Liver (tissue), 9 donors: ENCODE results near the gene LILRA1. TPM values are rescaled to one million over a fixed set of nuclear protein-coding genes. Genes with fewer than 3 reads are reported as not detected.

Experiments used
- DNase-seq: peaks from one replicate; pipeline ENCODE4 v3.0.0-alpha.2; 2017; ENCODE audit warnings: low spot score
- H3K27ac ChIP-seq, 2 donors: one replicate each; pipeline ENCODE4 v1.7.0; 2013; ENCODE audit warnings: inconsistent platforms in 2 of 2, low read length in 2 of 2, control low read depth in 1 of 2, low read depth in 1 of 2, mild to moderate bottlenecking in 1 of 2
- H3K27me3 ChIP-seq, 4 donors: one replicate each; pipeline versions ENCODE4 v1.6.1 to v1.7.0; 2013; ENCODE audit warnings: low read length in 3 of 4, inconsistent platforms in 1 of 4, mild to moderate bottlenecking in 1 of 4, moderate library complexity in 1 of 4; ENCODE audit not compliant: control insufficient read depth in 4 of 4, insufficient read depth in 4 of 4
- H3K36me3 ChIP-seq, 4 donors: one replicate each; pipeline versions ENCODE4 v1.6.1 to v1.7.0; 2013; ENCODE audit warnings: low read length in 3 of 4, mild to moderate bottlenecking in 3 of 4, low read depth in 1 of 4, moderate library complexity in 1 of 4; ENCODE audit not compliant: control insufficient read depth in 4 of 4, insufficient read depth in 3 of 4
- H3K4me1 ChIP-seq, 4 donors: one replicate each; pipeline versions ENCODE4 v1.6.1 to v1.7.0; 2013; ENCODE audit warnings: low read length in 3 of 4, mild to moderate bottlenecking in 3 of 4, moderate library complexity in 1 of 4; ENCODE audit not compliant: control insufficient read depth in 4 of 4, insufficient read depth in 4 of 4
- H3K4me3 ChIP-seq, 3 donors: one replicate each; pipeline versions ENCODE4 v1.6.1 to v1.7.0; 2013; ENCODE audit warnings: low read length in 3 of 3, control low read depth in 1 of 3, low read depth in 1 of 3, mild to moderate bottlenecking in 1 of 3
- H3K9ac ChIP-seq, 2 donors: one replicate each; pipeline ENCODE4 v1.7.0; 2013; ENCODE audit warnings: low read length in 2 of 2, mild to moderate bottlenecking in 2 of 2, moderate library complexity in 2 of 2, control low read depth in 1 of 2, low read depth in 1 of 2
- H3K9me3 ChIP-seq, 4 donors: one replicate each; pipeline versions ENCODE4 v1.6.1 to v1.7.0; 2013; ENCODE audit warnings: low read length in 3 of 4; ENCODE audit not compliant: control insufficient read depth in 4 of 4
- EGR1 ChIP-seq, 2 donors: IDR thresholded peaks; 2 replicates each; pipeline ENCODE4 v1.6.1; 2016 to 2018; ENCODE audit warnings: antibody characterized with exemption in 2 of 2, low read depth in 2 of 2
- FOXA1 ChIP-seq: IDR thresholded peaks from 2 replicates; pipeline ENCODE4 v1.6.1; 2016; ENCODE audit warnings: antibody characterized with exemption
- FOXA2 ChIP-seq: IDR thresholded peaks from 2 replicates; pipeline ENCODE4 v1.6.1; 2016; ENCODE audit warnings: antibody characterized with exemption
- GABPA ChIP-seq, 2 donors: IDR thresholded peaks in 1 of 2; conservative IDR thresholded peaks in 1 of 2; 2 replicates each; pipeline ENCODE4 v1.6.1; 2016; ENCODE audit warnings: antibody characterized with exemption in 2 of 2, mild to moderate bottlenecking in 1 of 2, moderate library complexity in 1 of 2
- HNF4A ChIP-seq, 2 donors: conservative IDR thresholded peaks; 2 replicates each; pipeline ENCODE4 v1.6.1; 2016; ENCODE audit warnings: antibody characterized with exemption in 2 of 2, mild to moderate bottlenecking in 2 of 2
- HNF4G ChIP-seq: IDR thresholded peaks from 2 replicates; pipeline ENCODE4 v1.6.1; 2016; ENCODE audit warnings: antibody characterized with exemption
- JUND ChIP-seq, 2 donors: IDR thresholded peaks; 2 replicates each; pipeline ENCODE4 v1.6.1; 2016; ENCODE audit warnings: antibody characterized with exemption in 2 of 2
- NR2F2 ChIP-seq: IDR thresholded peaks from 2 replicates; pipeline ENCODE4 v1.6.1; 2016; ENCODE audit warnings: antibody characterized with exemption
- RAD21 ChIP-seq, 2 donors: IDR thresholded peaks; 2 replicates each; pipeline ENCODE4 v1.6.1; 2016; ENCODE audit warnings: antibody characterized with exemption in 2 of 2, mild to moderate bottlenecking in 2 of 2
- RXRA ChIP-seq, 2 donors: IDR thresholded peaks; 2 replicates each; pipeline ENCODE4 v1.6.1; 2017 to 2018; ENCODE audit warnings: antibody characterized with exemption in 2 of 2, mild to moderate bottlenecking in 1 of 2
- SP1 ChIP-seq: IDR thresholded peaks from 2 replicates; pipeline ENCODE4 v1.6.1; 2018; ENCODE audit warnings: antibody characterized with exemption, mild to moderate bottlenecking
- TAF1 ChIP-seq: conservative IDR thresholded peaks from 2 replicates; pipeline ENCODE4 v1.6.1; 2016; ENCODE audit warnings: antibody characterized with exemption, mild to moderate bottlenecking
- YY1 ChIP-seq: IDR thresholded peaks from 2 replicates; pipeline ENCODE4 v1.6.1; 2016; ENCODE audit warnings: antibody characterized with exemption, mild to moderate bottlenecking
- WGBS: extraction: QIAGEN DNeasy Blood & Tissue Kit; methylation state at CpG from one replicate; pipeline ENCODE4 v1.1.7; 2013; 5-methylcytosine and 5-hydroxymethylcytosine counted together
- polyA plus RNA-seq, 2 donors: library from polyadenylated mRNA; stranded (reverse) in 1 of 2; unstranded in 1 of 2; fragments of 200-250 nt in 1 of 2; fragments of >200 nt in 1 of 2; fragmentation: Nextera tagmentation in 1 of 2; extraction: Ambion mirVana in 1 of 2; gene quantifications; one replicate each; pipeline versions ENCODE4 v1.2.1 to v1.2.3, GENCODE V29; 2013 to 2015
- total RNA-seq, 2 donors: library from RNA; depleted of rRNA; stranded (reverse); fragments of >200 nt; gene quantifications; one replicate each; pipeline ENCODE4 v1.2.3, GENCODE V29; 2014
- TF ChIP-seq, protein P1 (sequence below): fragments of 150-350 bp; IDR thresholded peaks from 2 replicates; pipeline ENCODE4 v1.5.1; 2017; ENCODE audit warnings: improper control_type of control experiment, low read depth, low read length; ENCODE audit not compliant: missing input control
- TF ChIP-seq, protein P2 (sequence below): IDR thresholded peaks from 2 replicates; pipeline ENCODE4 v1.6.1; 2016; ENCODE audit warnings: antibody characterized with exemption
- TF ChIP-seq, protein P3 (sequence below): IDR thresholded peaks from 2 replicates; pipeline ENCODE4 v1.6.1; 2016; ENCODE audit warnings: antibody characterized with exemption
- TF ChIP-seq, protein P4 (sequence below): IDR thresholded peaks from 2 replicates; pipeline ENCODE4 v1.6.1; 2016; ENCODE audit warnings: antibody characterized with exemption
- TF ChIP-seq, protein P5 (sequence below): IDR thresholded peaks from 2 replicates; pipeline ENCODE4 v1.6.1; 2016; ENCODE audit warnings: antibody characterized with exemption, mild to moderate bottlenecking
- donor health status: healthy.
- donor health status: healthy.
- donor health status: healthy.
- donor health status: healthy.
- donor health status: healthy.

LILRA1 gene
- total and polyA plus RNA-seq, 4 donors, result 0.43 to 2.1 (median 1.2) TPM

DNA sequence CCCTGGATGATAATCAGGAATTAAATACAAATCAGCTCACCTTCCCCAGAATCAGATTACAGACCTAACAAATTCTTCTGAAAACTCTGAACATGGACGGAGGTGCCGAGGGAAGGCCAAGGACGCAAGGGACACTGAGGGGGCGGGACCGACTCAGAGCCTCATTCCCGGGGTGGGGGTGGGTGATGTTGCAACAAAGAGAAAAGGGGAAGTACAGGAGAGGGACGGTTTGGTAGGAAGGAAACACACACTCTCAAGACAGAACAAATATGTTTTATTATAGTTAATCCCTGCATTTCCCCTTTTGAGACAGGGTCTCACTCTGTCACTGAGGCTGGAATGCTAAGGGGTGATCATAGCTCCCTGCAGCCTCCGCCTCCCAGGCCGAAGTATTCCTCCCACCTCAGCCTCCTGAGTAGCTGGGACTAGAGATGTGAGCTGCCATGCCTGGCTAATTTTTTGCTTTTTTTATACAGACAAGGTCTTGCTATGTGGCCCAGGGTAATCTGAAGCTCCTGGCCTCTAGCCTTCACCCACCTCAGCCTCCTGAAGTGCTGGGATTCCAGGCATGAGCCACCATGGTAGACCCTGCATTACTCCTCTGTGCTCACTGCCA is 20.6 kb upstream of the LILRA1 start:
- Histone ChIP-seq H3K9me3 (no peaks in the 10 kb centered on the region), H3K36me3 (no peaks in the 10 kb centered on the region), H3K4me3 (no peak overlapping the region), H3K4me1 (no peaks in the 10 kb centered on the region), H3K27ac (peak overlapping the region; percentile 20 to 59), H3K9ac (no peak overlapping the region), H3K27me3 (no peaks in the 10 kb centered on the region)
- DNase-seq, result no peak
- TF ChIP-seq, protein P1, sequence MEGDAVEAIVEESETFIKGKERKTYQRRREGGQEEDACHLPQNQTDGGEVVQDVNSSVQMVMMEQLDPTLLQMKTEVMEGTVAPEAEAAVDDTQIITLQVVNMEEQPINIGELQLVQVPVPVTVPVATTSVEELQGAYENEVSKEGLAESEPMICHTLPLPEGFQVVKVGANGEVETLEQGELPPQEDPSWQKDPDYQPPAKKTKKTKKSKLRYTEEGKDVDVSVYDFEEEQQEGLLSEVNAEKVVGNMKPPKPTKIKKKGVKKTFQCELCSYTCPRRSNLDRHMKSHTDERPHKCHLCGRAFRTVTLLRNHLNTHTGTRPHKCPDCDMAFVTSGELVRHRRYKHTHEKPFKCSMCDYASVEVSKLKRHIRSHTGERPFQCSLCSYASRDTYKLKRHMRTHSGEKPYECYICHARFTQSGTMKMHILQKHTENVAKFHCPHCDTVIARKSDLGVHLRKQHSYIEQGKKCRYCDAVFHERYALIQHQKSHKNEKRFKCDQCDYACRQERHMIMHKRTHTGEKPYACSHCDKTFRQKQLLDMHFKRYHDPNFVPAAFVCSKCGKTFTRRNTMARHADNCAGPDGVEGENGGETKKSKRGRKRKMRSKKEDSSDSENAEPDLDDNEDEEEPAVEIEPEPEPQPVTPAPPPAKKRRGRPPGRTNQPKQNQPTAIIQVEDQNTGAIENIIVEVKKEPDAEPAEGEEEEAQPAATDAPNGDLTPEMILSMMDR, result no peak
- TF ChIP-seq YY1, result no peak
- no peak for TF ChIP-seq FOXA1
- no peak for TF ChIP-seq GABPA (IDR thresholded peaks at IDR 0.05 in 1 of 2, conservative IDR thresholded peaks at IDR 0.05 in 1 of 2)
- TF ChIP-seq, protein P2, sequence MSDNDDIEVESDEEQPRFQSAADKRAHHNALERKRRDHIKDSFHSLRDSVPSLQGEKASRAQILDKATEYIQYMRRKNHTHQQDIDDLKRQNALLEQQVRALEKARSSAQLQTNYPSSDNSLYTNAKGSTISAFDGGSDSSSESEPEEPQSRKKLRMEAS, result no peak
- TF ChIP-seq RAD21 (IDR thresholded peaks at IDR 0.05), result no peak
- TF ChIP-seq FOXA2, result no peak
- TF ChIP-seq HNF4A (conservative IDR thresholded peaks at IDR 0.05), result no peak
- TF ChIP-seq NR2F2, result no peak
- TF ChIP-seq, protein P3, sequence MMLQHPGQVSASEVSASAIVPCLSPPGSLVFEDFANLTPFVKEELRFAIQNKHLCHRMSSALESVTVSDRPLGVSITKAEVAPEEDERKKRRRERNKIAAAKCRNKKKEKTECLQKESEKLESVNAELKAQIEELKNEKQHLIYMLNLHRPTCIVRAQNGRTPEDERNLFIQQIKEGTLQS, result no peak
- no peak for TF ChIP-seq TAF1
- TF ChIP-seq JUND (IDR thresholded peaks at IDR 0.05), result no peak
- TF ChIP-seq, protein P4, sequence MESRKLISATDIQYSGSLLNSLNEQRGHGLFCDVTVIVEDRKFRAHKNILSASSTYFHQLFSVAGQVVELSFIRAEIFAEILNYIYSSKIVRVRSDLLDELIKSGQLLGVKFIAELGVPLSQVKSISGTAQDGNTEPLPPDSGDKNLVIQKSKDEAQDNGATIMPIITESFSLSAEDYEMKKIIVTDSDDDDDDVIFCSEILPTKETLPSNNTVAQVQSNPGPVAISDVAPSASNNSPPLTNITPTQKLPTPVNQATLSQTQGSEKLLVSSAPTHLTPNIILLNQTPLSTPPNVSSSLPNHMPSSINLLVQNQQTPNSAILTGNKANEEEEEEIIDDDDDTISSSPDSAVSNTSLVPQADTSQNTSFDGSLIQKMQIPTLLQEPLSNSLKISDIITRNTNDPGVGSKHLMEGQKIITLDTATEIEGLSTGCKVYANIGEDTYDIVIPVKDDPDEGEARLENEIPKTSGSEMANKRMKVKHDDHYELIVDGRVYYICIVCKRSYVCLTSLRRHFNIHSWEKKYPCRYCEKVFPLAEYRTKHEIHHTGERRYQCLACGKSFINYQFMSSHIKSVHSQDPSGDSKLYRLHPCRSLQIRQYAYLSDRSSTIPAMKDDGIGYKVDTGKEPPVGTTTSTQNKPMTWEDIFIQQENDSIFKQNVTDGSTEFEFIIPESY, result no peak
- TF ChIP-seq, protein P5, sequence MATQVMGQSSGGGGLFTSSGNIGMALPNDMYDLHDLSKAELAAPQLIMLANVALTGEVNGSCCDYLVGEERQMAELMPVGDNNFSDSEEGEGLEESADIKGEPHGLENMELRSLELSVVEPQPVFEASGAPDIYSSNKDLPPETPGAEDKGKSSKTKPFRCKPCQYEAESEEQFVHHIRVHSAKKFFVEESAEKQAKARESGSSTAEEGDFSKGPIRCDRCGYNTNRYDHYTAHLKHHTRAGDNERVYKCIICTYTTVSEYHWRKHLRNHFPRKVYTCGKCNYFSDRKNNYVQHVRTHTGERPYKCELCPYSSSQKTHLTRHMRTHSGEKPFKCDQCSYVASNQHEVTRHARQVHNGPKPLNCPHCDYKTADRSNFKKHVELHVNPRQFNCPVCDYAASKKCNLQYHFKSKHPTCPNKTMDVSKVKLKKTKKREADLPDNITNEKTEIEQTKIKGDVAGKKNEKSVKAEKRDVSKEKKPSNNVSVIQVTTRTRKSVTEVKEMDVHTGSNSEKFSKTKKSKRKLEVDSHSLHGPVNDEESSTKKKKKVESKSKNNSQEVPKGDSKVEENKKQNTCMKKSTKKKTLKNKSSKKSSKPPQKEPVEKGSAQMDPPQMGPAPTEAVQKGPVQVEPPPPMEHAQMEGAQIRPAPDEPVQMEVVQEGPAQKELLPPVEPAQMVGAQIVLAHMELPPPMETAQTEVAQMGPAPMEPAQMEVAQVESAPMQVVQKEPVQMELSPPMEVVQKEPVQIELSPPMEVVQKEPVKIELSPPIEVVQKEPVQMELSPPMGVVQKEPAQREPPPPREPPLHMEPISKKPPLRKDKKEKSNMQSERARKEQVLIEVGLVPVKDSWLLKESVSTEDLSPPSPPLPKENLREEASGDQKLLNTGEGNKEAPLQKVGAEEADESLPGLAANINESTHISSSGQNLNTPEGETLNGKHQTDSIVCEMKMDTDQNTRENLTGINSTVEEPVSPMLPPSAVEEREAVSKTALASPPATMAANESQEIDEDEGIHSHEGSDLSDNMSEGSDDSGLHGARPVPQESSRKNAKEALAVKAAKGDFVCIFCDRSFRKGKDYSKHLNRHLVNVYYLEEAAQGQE, result no peak
- no peak for TF ChIP-seq EGR1 (IDR thresholded peaks at IDR 0.05; ENCODE audit: low read depth in 2 of 2)
- TF ChIP-seq SP1, result no peak
- no peak for TF ChIP-seq RXRA (IDR thresholded peaks at IDR 0.05)
- no peak for TF ChIP-seq HNF4G
- 48% methylated on average over 9 of the region's 9 CpGs for whole genome bisulfite sequencing
